Colonic mucosa (tissue), 4 donors: ENCODE data around the gene HOXC5. TPM values are rescaled to one million over a fixed set of nuclear protein-coding genes. Genes with fewer than 3 reads are reported as not detected.

Experiments
- DNase-seq: peaks from one replicate; pipeline ENCODE4 v3.0.0-alpha.2; 2020
- H3K27ac ChIP-seq: fragments of 200-600 bp; one replicate; pipeline ENCODE4 v1.8.0; 2021
- H3K27me3 ChIP-seq: fragments of 200-600 bp; one replicate; pipeline ENCODE4 v1.8.0; 2021
- H3K36me3 ChIP-seq: fragments of 200-600 bp; one replicate; pipeline ENCODE4 v1.8.0; 2021
- H3K4me1 ChIP-seq: fragments of 200-600 bp; one replicate; pipeline ENCODE4 v1.8.0; 2021; ENCODE audit warnings: mild to moderate bottlenecking
- H3K4me3 ChIP-seq: fragments of 200-600 bp; one replicate; pipeline ENCODE4 v1.8.0; 2021
- H3K9ac ChIP-seq, 2 donors: one replicate each; pipeline ENCODE4 v1.7.0; 2013; ENCODE audit warnings: control low read depth in 2 of 2, low read depth in 2 of 2, low read length in 2 of 2
- H3K9me3 ChIP-seq: fragments of 200-600 bp; one replicate; pipeline ENCODE4 v1.8.0; 2021
- intact Hi-C: fragments of 100-400 bp; cut with DNase I; formaldehyde crosslinking; loops from one replicate; pipeline ENCODE4 v1.14.1; 2022
- total RNA-seq, 2 donors: library from RNA; stranded (reverse); fragmentation: NEBNext Ultra II Directional in 1 of 2; extraction: Animal tissue kit (Norgen Biotek cat#: 25700) in 1 of 2; gene quantifications; one replicate each; pipeline ENCODE4 v1.2.1, GENCODE V29; 2021
- TF ChIP-seq, protein P1 (sequence below): fragments of 200-600 bp; IDR thresholded peaks from one replicate; pipeline ENCODE4 v1.8.0; 2022; ENCODE audit warnings: antibody characterized with exemption, mild to moderate bottlenecking
- donor health status: healthy.
- donor health status: DM: no; HTN: no; CAD: no.
- donor health status: DM: no; HTN: no; CAD: no.

The HOXC5 gene
- total RNA-seq, 2 donors from 2014 or later: not detected

DNA sequence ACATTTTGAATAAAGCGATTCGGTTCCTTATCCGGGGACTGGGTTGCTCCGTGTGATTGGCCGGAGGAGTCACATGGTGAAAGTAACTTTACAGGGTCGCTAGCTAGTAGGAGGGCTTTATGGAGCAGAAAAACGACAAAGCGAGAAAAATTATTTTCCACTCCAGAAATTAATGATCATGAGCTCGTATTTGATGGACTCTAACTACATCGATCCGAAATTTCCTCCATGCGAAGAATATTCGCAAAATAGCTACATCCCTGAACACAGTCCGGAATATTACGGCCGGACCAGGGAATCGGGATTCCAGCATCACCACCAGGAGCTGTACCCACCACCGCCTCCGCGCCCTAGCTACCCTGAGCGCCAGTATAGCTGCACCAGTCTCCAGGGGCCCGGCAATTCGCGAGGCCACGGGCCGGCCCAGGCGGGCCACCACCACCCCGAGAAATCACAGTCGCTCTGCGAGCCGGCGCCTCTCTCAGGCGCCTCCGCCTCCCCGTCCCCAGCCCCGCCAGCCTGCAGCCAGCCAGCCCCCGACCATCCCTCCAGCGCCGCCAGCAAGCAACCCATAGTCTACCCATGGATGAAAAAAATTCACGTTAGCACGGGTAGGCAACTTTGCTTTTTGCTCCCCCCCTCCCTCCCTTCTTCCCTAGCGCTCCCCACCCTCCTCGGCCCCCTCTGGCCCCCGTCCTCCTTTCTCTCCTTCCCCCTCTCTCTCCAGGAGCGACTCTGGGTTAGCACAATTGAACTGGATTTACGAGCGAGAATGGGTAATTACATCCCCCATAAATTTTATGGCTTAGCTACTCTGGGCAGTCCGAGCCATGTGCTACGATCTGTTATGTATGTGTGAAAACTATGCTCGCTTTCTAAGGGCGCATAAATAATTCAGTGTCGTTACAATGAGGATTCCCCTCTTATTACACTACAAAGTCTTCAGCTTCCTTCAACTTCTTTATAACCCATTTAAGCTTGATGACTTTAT, 21.2 kb downstream of the HOXC5 start, which contains the start of gene HOXC4:
Gene HOXC4 (plus strand): TSS at position 85 of the 991 bp plus-strand sequence. CDS start 88 bp downstream, at position 173.
- H3K9ac ChIP-seq: peak within 1 kb of the TSS in 1 of 2 donors; percentile 67
- no peaks in the 10 kb centered on the region for H3K36me3 ChIP-seq
- TF ChIP-seq, protein P1, sequence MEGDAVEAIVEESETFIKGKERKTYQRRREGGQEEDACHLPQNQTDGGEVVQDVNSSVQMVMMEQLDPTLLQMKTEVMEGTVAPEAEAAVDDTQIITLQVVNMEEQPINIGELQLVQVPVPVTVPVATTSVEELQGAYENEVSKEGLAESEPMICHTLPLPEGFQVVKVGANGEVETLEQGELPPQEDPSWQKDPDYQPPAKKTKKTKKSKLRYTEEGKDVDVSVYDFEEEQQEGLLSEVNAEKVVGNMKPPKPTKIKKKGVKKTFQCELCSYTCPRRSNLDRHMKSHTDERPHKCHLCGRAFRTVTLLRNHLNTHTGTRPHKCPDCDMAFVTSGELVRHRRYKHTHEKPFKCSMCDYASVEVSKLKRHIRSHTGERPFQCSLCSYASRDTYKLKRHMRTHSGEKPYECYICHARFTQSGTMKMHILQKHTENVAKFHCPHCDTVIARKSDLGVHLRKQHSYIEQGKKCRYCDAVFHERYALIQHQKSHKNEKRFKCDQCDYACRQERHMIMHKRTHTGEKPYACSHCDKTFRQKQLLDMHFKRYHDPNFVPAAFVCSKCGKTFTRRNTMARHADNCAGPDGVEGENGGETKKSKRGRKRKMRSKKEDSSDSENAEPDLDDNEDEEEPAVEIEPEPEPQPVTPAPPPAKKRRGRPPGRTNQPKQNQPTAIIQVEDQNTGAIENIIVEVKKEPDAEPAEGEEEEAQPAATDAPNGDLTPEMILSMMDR: no peak
- no peak for DNase-seq
- peaks cover 66% of the 10 kb centered on the region for H3K27me3 ChIP-seq
- intact Hi-C loops: no loop called here
- no peaks in the 10 kb centered on the region for H3K9me3 ChIP-seq
- H3K4me3 ChIP-seq: peak within 1 kb of the TSS; percentile 40
- no peaks in the 10 kb centered on the region for H3K4me1 ChIP-seq
- H3K27ac ChIP-seq: no peak within 1 kb of the TSS

DNA sequence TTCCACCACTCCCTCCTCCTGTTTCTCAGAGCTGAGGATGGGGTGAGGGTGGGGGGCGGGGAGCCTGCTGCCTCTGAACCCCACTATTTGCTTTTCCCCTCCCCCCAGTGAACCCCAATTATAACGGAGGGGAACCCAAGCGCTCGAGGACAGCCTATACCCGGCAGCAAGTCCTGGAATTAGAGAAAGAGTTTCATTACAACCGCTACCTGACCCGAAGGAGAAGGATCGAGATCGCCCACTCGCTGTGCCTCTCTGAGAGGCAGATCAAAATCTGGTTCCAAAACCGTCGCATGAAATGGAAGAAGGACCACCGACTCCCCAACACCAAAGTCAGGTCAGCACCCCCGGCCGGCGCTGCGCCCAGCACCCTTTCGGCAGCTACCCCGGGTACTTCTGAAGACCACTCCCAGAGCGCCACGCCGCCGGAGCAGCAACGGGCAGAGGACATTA, 21.9 kb downstream of the HOXC5 start:
- no peak overlapping the region for H3K27ac ChIP-seq
- no peak overlapping the region for H3K4me3 ChIP-seq
- no peaks in the 10 kb centered on the region for H3K9me3 ChIP-seq
- intact Hi-C loops: no loop called here
- no peaks in the 10 kb centered on the region for H3K4me1 ChIP-seq
- peaks cover 67% of the 10 kb centered on the region for H3K27me3 ChIP-seq
- TF ChIP-seq, protein P1: no peak
- H3K9ac ChIP-seq: no peak overlapping the region
- H3K36me3 ChIP-seq: no peaks in the 10 kb centered on the region
- no peak for DNase-seq

DNA sequence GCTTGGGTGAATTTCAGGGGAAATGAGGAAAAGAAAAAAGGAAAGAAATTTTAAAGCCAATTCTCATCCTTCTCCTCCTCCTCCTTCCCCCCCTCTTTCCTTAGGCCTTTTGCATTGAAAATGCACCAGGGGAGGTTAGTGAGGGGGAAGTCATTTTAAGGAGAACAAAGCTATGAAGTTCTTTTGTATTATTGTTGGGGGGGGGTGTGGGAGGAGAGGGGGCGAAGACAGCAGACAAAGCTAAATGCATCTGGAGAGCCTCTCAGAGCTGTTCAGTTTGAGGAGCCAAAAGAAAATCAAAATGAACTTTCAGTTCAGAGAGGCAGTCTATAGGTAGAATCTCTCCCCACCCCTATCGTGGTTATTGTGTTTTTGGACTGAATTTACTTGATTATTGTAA, 22.7 kb downstream of the HOXC5 start:
- DNase-seq: no peak
- no peaks in the 10 kb centered on the region for H3K4me1 ChIP-seq
- intact Hi-C loops: no loop called here
- no peak overlapping the region for H3K27ac ChIP-seq
- peaks cover 67% of the 10 kb centered on the region for H3K27me3 ChIP-seq
- no peak overlapping the region for H3K4me3 ChIP-seq
- H3K9me3 ChIP-seq: no peaks in the 10 kb centered on the region
- H3K36me3 ChIP-seq: no peaks in the 10 kb centered on the region
- H3K9ac ChIP-seq: no peak overlapping the region
- TF ChIP-seq, protein P1: no peak

DNA sequence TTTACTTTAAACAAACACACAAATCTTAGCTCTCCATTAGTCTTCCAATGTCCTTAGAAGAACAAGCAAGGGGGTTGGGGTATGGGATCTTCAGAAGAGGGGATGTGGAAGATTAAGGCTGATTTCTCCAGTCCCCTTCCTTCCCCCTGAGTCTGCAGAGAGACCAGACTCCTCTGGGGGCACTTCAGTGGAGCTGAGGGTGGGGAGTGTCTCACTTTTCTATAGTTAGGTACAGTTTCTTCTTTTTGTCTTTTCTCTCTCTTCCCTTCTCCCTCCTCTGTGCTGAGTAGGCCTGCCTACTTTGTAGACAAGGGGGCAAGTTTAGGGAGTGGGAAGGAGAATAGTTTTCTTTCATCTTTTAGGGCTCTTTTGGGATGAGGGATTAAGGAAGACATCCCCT, 23.3 kb downstream of the HOXC5 start:
- DNase-seq: no peak
- Histone ChIP-seq H3K4me3 (no peak overlapping the region), H3K27ac (no peak overlapping the region), H3K9me3 (no peaks in the 10 kb centered on the region), H3K27me3 (peaks cover 67% of the 10 kb centered on the region), H3K36me3 (no peaks in the 10 kb centered on the region), H3K9ac (no peak overlapping the region), H3K4me1 (no peaks in the 10 kb centered on the region)
- intact Hi-C loops: no loop called here
- TF ChIP-seq, protein P1: no peak

DNA sequence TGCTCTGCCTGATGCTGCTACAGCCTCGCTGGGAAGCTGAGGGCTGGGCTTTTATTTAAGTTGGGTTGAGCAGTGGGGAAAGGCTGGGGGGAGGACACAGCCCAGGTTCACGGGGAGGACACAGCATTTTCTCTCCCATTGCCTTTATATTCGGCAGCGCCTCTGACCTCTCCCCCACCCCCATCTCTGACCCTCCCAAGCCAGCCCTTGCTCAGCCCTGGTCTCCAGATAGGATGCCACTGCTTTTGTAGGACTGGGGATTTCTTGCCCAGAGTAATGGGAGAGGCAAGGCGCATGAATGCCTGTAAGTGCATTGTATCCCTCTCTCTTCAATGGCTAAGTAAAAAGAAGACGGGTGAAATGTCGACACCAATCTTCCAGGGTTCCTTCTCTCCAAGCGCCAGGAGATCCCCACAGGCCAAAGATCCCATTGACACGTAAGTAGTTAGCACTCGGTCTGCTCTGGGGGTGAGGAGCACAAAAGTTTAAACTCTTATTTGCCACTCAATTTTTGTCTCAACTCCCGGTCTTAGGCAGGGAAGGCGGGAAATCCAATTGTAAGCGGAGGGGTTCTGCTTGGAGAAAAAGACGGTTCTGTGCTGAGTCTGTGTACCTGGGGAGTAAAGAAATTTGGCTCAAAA, 25.4 kb downstream of the HOXC5 start:
- no peak overlapping the region for H3K4me3 ChIP-seq
- H3K9me3 ChIP-seq: no peaks in the 10 kb centered on the region
- H3K4me1 ChIP-seq: no peaks in the 10 kb centered on the region
- H3K36me3 ChIP-seq: no peaks in the 10 kb centered on the region
- intact Hi-C loops: no loop called here
- H3K27ac ChIP-seq: no peak overlapping the region
- H3K27me3 ChIP-seq: peaks cover 60% of the 10 kb centered on the region
- no peak for DNase-seq
- no peak overlapping the region for H3K9ac ChIP-seq
- TF ChIP-seq, protein P1: no peak
